ENCODE measurements around the gene TMEM235. TPM values are rescaled to one million over a fixed set of nuclear protein-coding genes. Genes with fewer than 3 reads are reported as not detected.

Gene TMEM235
- total and polyA plus RNA-seq, 9 of the 15 experiments (the other 6 are each of a cell fraction or from before 2014, with no cell fraction given) = not detected

GRCh38 chr17:78242024-78242742, 10.8 kb downstream of the TMEM235 start (continued):
- peak; percentile 26; the same call in 1 of the 2 replicates for TF ChIP-seq MGA (IDR thresholded peaks at IDR 0.05)
